Fibroblast of skin of left biceps (primary cell): ENCODE results near the gene PTPRE.

Experiments
- DNase-seq, 2 experiments: peaks; one replicate each; pipeline ENCODE4 v3.0.0-alpha.2; 2013; ENCODE audit warnings: low read depth in 2 of 2

Gene PTPRE

GRCh38 chr10:127906548-127907377, at the start of gene PTPRE:
Gene PTPRE, plus strand, starts transcription at chr10:127907103. Its CDS starts 133,779 bp downstream, at chr10:128040882.
- peak in 1 of 2 experiments; percentile 4 for DNase-seq

GRCh38 chr10:127860592-127860991, 46.3 kb upstream of the PTPRE start:
- DNase-seq, result no peak

GRCh38 chr10:127863231-127863825, 43.6 kb upstream of the PTPRE start:
- no peak for DNase-seq

GRCh38 chr10:127866276-127867013, 40.5 kb upstream of the PTPRE start:
- DNase-seq, result no peak

- DNase-seq, result no peak
Measured at GRCh38 chr10:127867805-127868204, 39.1 kb upstream of the PTPRE start.

- no peak for DNase-seq
Measured at GRCh38 chr10:127869329-127869728, 37.6 kb upstream of the PTPRE start.

GRCh38 chr10:127871631-127872010, 35.3 kb upstream of the PTPRE start:
- DNase-seq, result no peak

GRCh38 chr10:127872011-127872761, 34.7 kb upstream of the PTPRE start:
- no peak for DNase-seq

GRCh38 chr10:127872871-127873600, 33.9 kb upstream of the PTPRE start:
- no peak for DNase-seq

GRCh38 chr10:127873901-127874470, 32.9 kb upstream of the PTPRE start:
- no peak for DNase-seq

- no peak for DNase-seq
Measured at GRCh38 chr10:127874671-127875448, 32.0 kb upstream of the PTPRE start.

GRCh38 chr10:127875449-127875765, 31.5 kb upstream of the PTPRE start:
- DNase-seq, result no peak

GRCh38 chr10:127875916-127876315, 31.0 kb upstream of the PTPRE start:
- DNase-seq, result no peak

- no peak for DNase-seq
Measured at GRCh38 chr10:127877116-127877515, 29.8 kb upstream of the PTPRE start.

- DNase-seq, result no peak
Measured at GRCh38 chr10:127877699-127878098, 29.2 kb upstream of the PTPRE start.

- no peak for DNase-seq
Measured at GRCh38 chr10:127878475-127879055, 28.3 kb upstream of the PTPRE start.

GRCh38 chr10:127880557-127880956, 26.3 kb upstream of the PTPRE start:
- no peak for DNase-seq

GRCh38 chr10:127881262-127881661, 25.6 kb upstream of the PTPRE start:
- DNase-seq, result no peak

- DNase-seq, result no peak
Measured at GRCh38 chr10:127882391-127882790, 24.5 kb upstream of the PTPRE start.
